HG03060 (cell line): ENCODE data around the gene STARD7.
A peak's percentile ranks its signal among the peaks of the same experiment; 100 is the strongest.
"Not testable (repeated sequence)": the region's sequence is repeated elsewhere in the genome, so short reads cannot be mapped to it uniquely, and the experiment has no call there.

ENCODE experiments used
- ATAC-seq: cut with Tn5 transposase; IDR thresholded peaks from one replicate; pipeline ENCODE4 v1.9.1; 2021; ENCODE audit warnings: low read depth, moderate number of reproducible peaks; ENCODE audit not compliant: unreplicated experiment

The STARD7 gene

GRCh38 chr2:96150791-96151594 is 57.6 kb downstream of the STARD7 start:
- no peak for ATAC-seq

- ATAC-seq, result no peak
Measured at GRCh38 chr2:96150007-96150640, 58.5 kb downstream of the STARD7 start.

GRCh38 chr2:96148410-96149217 is 60.0 kb downstream of the STARD7 start:
- ATAC-seq, result peak; percentile 44

GRCh38 chr2:96147593-96148201 is 60.9 kb downstream of the STARD7 start:
- ATAC-seq, result no peak

- ATAC-seq, result no peak
Measured at GRCh38 chr2:96146881-96147592, 61.6 kb downstream of the STARD7 start.

GRCh38 chr2:96146153-96146880 is 62.3 kb downstream of the STARD7 start:
- ATAC-seq, result no peak

GRCh38 chr2:96145848-96146152 is 62.8 kb downstream of the STARD7 start:
- ATAC-seq, result no peak

- ATAC-seq, result peak; percentile 19
Measured at GRCh38 chr2:96145036-96145847, 63.4 kb downstream of the STARD7 start, which contains the start of gene DUSP2. Gene DUSP2, minus strand, starts transcription at chr2:96145440. Its CDS starts 86 bp downstream, at chr2:96145354.

GRCh38 chr2:96144481-96145035 is 64.1 kb downstream of the STARD7 start:
- no peak for ATAC-seq

- ATAC-seq, result no peak
Measured at GRCh38 chr2:96143848-96144480, 64.7 kb downstream of the STARD7 start.

GRCh38 chr2:96143231-96143847 is 65.3 kb downstream of the STARD7 start:
- no peak for ATAC-seq

- ATAC-seq, result no peak
Measured at GRCh38 chr2:96142217-96143113, 66.2 kb downstream of the STARD7 start.

GRCh38 chr2:96141624-96141967 is 67.0 kb downstream of the STARD7 start:
- not testable (repeated sequence) for ATAC-seq

- ATAC-seq, result no peak
Measured at GRCh38 chr2:96140941-96141623, 67.5 kb downstream of the STARD7 start.

GRCh38 chr2:96139181-96139758 is 69.4 kb downstream of the STARD7 start:
- ATAC-seq, result no peak
